SH-SY5Y (cell line): ENCODE measurements around the gene LMO7.

Experiments
- GATA2 ChIP-seq: IDR thresholded peaks from 2 replicates; pipeline ENCODE4 v1.6.1; 2011; ENCODE audit warnings: mild to moderate bottlenecking, low read depth, low read length
- GATA3 ChIP-seq: IDR thresholded peaks from 2 replicates; pipeline ENCODE4 v1.6.1; 2011; ENCODE audit warnings: low read depth, mild to moderate bottlenecking, low read length, moderate library complexity

GRCh38 chr13:75798353-75799255 lies 162.5 kb downstream of the LMO7 start:
- no peak for TF ChIP-seq GATA2
- TF ChIP-seq GATA3: no peak
